Loucy (cell line): Measurements from ENCODE around the gene CFAP97.

Source experiments
- H2AFZ ChIP-seq: fragments of 200-600 bp; sonication (generic); 2 replicates; pipeline ENCODE4 v1.6.0; 2016; ENCODE audit warnings: antibody characterized with exemption, mild to moderate bottlenecking, low read length, moderate library complexity
- H3F3A ChIP-seq: fragments of 200-600 bp; 2 replicates; pipeline ENCODE4 v1.6.0; 2016; ENCODE audit warnings: antibody characterized with exemption, low read depth, mild to moderate bottlenecking
- H3K27me3 ChIP-seq: fragments of 200-600 bp; sonication (generic); 2 replicates; pipeline ENCODE4 v1.6.1; 2014; ENCODE audit warnings: low read length, mild to moderate bottlenecking; ENCODE audit not compliant: insufficient read depth, poor library complexity, severe bottlenecking
- H3K36me3 ChIP-seq: fragments of 200-600 bp; sonication (generic); 2 replicates; pipeline ENCODE4 v1.6.1; 2016; ENCODE audit warnings: low read length; ENCODE audit not compliant: insufficient read depth
- H3K4me1 ChIP-seq: fragments of 200-600 bp; sonication (generic); 2 replicates; pipeline ENCODE4 v1.5.1; 2014; ENCODE audit warnings: low read length, mild to moderate bottlenecking; ENCODE audit not compliant: insufficient read depth, poor library complexity, severe bottlenecking
- H3K4me2 ChIP-seq: fragments of 200-600 bp; sonication (generic); 2 replicates; pipeline ENCODE4 v1.6.0; 2014; ENCODE audit warnings: antibody characterized with exemption, low read length, low read depth, mild to moderate bottlenecking; ENCODE audit not compliant: poor library complexity, severe bottlenecking
- H3K4me3 ChIP-seq: fragments of 200-600 bp; sonication (generic); 2 replicates; pipeline ENCODE4 v1.5.1; 2014; ENCODE audit warnings: low read length, mild to moderate bottlenecking, mixed read lengths; ENCODE audit not compliant: poor library complexity, severe bottlenecking
- H3K79me2 ChIP-seq: fragments of 200-600 bp; sonication (generic); 2 replicates; pipeline ENCODE4 v1.6.1; 2014; ENCODE audit warnings: low read length; ENCODE audit not compliant: insufficient read depth
- H3K9ac ChIP-seq: fragments of 200-600 bp; sonication (generic); 2 replicates; pipeline ENCODE4 v1.6.0; 2014; ENCODE audit warnings: mild to moderate bottlenecking, low read depth, low read length, moderate library complexity; ENCODE audit not compliant: poor library complexity, severe bottlenecking
- H3K9me2 ChIP-seq: fragments of 200-600 bp; sonication (generic); replicated peaks from 2 replicates; pipeline ENCODE4 v1.6.1; 2016; ENCODE audit warnings: low read depth, low read length, mixed read lengths
- H3K9me3 ChIP-seq: fragments of 200-600 bp; sonication (generic); 2 replicates; pipeline ENCODE4 v1.6.1; 2014; ENCODE audit warnings: mild to moderate bottlenecking, antibody characterized with exemption, low read length, low read depth; ENCODE audit not compliant: insufficient read depth
- H4K20me1 ChIP-seq: fragments of 200-600 bp; sonication (generic); 2 replicates; pipeline ENCODE4 v1.6.0; 2014; ENCODE audit warnings: antibody characterized with exemption, low read length, mild to moderate bottlenecking; ENCODE audit not compliant: insufficient read depth, poor library complexity, severe bottlenecking
- EZH2phosphoT487 ChIP-seq: fragments of 200-600 bp; IDR thresholded peaks from 2 replicates; pipeline ENCODE4 v1.6.1; 2018; ENCODE audit warnings: antibody characterized with exemption, mild to moderate bottlenecking, moderate library complexity, borderline replicate concordance
- TF ChIP-seq, protein P1 (sequence below): fragments of 200-600 bp; sonication (generic); conservative IDR thresholded peaks from 2 replicates; pipeline ENCODE4 v1.5.1; 2014; ENCODE audit warnings: mild to moderate bottlenecking, antibody characterized with exemption, low read length

Gene CFAP97

DNA sequence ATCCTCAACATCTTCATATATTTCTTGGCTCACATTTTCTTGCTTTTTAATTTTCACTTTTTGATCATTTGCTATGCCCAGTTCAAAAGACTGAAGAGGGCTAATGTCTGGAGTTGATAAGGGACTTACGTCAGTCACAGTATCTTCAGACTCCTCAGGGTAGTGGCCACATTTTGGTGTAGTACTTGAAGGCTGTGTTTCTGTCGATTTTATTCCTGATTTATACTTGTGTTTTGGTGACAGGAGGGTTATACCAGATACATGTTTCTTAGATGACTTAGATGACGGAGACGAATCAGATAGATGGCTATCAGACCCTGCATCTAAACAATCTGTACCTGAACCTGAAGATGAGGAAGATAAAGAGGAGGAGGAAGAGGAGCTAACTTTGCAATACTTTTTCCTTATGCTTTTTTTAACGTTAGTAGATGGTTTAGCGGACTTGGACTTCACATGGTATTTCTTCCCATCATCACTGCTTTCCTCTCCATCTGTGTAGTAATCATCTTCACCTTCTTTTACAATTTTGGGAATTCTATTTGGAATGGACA is 13.4 kb downstream of the CFAP97 start:
- Histone ChIP-seq H3K4me2 (no peak overlapping the region), H3K9me2 (no peaks in the 10 kb centered on the region), H3K9ac (no peak overlapping the region), H2AFZ (no peak overlapping the region), H3K9me3 (no peaks in the 10 kb centered on the region), H4K20me1 (no peaks in the 10 kb centered on the region), H3K79me2 (0 out of 2 replicates have a peak, but pooled peaks cover 3% of the 10 kb centered on the region), H3K4me3 (no peak overlapping the region), H3K4me1 (no peaks in the 10 kb centered on the region), H3F3A (no peaks in the 10 kb centered on the region), H3K27me3 (no peaks in the 10 kb centered on the region), H3K36me3 (peaks cover 5% of the 10 kb centered on the region; the same call in 1 of the 2 replicates)
- TF ChIP-seq, protein P1, sequence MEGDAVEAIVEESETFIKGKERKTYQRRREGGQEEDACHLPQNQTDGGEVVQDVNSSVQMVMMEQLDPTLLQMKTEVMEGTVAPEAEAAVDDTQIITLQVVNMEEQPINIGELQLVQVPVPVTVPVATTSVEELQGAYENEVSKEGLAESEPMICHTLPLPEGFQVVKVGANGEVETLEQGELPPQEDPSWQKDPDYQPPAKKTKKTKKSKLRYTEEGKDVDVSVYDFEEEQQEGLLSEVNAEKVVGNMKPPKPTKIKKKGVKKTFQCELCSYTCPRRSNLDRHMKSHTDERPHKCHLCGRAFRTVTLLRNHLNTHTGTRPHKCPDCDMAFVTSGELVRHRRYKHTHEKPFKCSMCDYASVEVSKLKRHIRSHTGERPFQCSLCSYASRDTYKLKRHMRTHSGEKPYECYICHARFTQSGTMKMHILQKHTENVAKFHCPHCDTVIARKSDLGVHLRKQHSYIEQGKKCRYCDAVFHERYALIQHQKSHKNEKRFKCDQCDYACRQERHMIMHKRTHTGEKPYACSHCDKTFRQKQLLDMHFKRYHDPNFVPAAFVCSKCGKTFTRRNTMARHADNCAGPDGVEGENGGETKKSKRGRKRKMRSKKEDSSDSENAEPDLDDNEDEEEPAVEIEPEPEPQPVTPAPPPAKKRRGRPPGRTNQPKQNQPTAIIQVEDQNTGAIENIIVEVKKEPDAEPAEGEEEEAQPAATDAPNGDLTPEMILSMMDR: no peak
- no peak for TF ChIP-seq EZH2phosphoT487

DNA sequence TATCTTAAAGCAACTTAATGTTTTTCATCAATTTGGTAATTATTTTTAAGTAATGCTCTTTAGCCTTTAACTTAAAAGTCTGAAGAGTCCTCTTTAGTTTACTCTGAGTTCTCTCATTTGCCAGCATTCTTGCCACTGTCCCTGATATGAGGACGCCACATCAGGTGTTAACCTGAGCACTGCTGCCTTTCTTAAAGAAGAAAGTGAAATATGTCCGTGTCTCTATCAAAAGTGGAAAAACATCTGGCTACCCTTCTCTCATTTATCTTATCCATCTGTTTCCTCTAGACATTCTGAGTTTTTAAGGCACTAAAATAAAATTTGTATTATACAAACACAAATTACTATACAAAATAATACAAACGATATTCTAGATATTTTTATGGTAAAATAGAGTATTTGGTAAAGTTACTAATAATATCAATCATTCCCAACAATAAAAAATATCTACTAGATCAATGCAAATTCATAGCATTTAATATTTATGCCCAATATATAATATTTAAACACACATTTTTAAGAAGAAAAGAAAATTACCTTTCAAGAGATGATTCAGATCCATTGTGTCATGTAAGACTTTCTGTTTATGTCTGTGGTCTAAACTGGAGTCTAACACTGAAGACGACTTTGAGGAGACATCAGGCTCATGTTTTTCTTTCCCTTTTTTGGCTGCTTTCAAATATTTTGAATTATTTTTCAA is 14.0 kb downstream of the CFAP97 start:
- no peak overlapping the region for H3K4me2 ChIP-seq
- no peaks in the 10 kb centered on the region for H3K9me2 ChIP-seq
- H3K4me1 ChIP-seq: no peaks in the 10 kb centered on the region
- TF ChIP-seq, protein P1: no peak
- no peak for TF ChIP-seq EZH2phosphoT487
- no peaks in the 10 kb centered on the region for H3F3A ChIP-seq
- peaks cover 5% of the 10 kb centered on the region; the same call in 1 of the 2 replicates for H3K36me3 ChIP-seq
- no peaks in the 10 kb centered on the region for H3K9me3 ChIP-seq
- no peak overlapping the region for H2AFZ ChIP-seq
- no peaks in the 10 kb centered on the region for H3K27me3 ChIP-seq
- H3K9ac ChIP-seq: no peak overlapping the region
- no peaks in the 10 kb centered on the region for H4K20me1 ChIP-seq
- H3K79me2 ChIP-seq: 0 out of 2 replicates have a peak, but pooled peaks cover 3% of the 10 kb centered on the region
- H3K4me3 ChIP-seq: no peak overlapping the region

DNA sequence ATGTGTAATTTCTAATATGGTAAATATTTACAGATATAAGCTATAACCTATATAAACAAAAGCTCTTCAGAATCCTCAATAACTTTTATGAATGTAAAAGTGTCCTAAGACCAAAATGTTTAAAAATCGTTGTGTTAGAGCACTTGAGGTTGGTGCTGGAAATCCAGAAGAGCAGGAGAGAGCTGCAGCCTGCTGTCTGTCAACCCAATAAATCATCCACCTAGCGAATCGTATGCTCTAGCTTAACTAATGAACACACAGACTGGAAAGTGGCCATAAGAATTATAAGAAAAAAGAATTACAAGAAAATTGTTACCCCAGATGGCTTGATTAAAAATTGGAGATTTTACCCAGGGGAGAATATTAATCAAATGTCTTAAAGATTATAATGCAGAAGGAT is 17.0 kb downstream of the CFAP97 start:
- Histone ChIP-seq H3K9ac (no peak overlapping the region), H3K4me2 (no peak overlapping the region), H3K27me3 (no peaks in the 10 kb centered on the region), H3K4me3 (no peak overlapping the region), H3F3A (no peaks in the 10 kb centered on the region), H2AFZ (no peak overlapping the region), H3K9me2 (no peaks in the 10 kb centered on the region), H4K20me1 (no peaks in the 10 kb centered on the region), H3K9me3 (no peaks in the 10 kb centered on the region), H3K36me3 (peaks cover 5% of the 10 kb centered on the region; the same call in 1 of the 2 replicates), H3K79me2 (peaks cover 3% of the 10 kb centered on the region; the same call in 1 of the 2 replicates), H3K4me1 (peaks cover 5% of the 10 kb centered on the region)
- TF ChIP-seq, protein P1: no peak
